A673 (cell line): ENCODE results near the gene PGBD5.

Experiments used
- EZH2 ChIP-seq: fragments of 200-600 bp; sonication (generic); IDR thresholded peaks from 2 replicates; pipeline ENCODE4 v1.6.1; 2017; ENCODE audit warnings: borderline replicate concordance, low read depth, mild to moderate bottlenecking, mixed read lengths, antibody characterized with exemption, low read length; ENCODE audit not compliant: poor library complexity, severe bottlenecking
- TF ChIP-seq, protein P1 (sequence below): fragments of 300-800, 200-600 bp; sonication (generic); conservative IDR thresholded peaks from 2 replicates; pipeline ENCODE4 v1.5.1; 2017; ENCODE audit warnings: low read depth, mild to moderate bottlenecking, antibody characterized with exemption, low read length, moderate library complexity, mixed read lengths

DNA sequence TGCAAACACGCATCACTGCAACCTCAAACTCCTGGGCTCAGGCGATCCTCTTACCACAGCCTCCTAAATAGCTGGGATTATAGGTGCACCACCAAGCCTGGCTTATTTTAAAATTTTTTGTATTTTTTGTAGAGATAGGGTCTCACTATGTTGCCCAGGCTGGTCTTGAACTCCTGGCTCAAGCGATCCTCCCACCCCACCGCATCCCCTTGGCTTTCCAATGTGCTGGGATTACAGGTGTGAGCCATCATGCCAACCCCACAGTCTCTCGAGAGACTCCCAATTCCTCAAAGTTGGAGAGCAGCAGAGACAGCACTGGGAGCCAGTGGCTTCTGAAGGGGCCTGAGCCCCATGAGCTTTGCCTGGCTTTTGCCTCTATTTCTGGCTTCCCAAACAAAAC, 42.7 kb downstream of the PGBD5 start:
- TF ChIP-seq, protein P1, sequence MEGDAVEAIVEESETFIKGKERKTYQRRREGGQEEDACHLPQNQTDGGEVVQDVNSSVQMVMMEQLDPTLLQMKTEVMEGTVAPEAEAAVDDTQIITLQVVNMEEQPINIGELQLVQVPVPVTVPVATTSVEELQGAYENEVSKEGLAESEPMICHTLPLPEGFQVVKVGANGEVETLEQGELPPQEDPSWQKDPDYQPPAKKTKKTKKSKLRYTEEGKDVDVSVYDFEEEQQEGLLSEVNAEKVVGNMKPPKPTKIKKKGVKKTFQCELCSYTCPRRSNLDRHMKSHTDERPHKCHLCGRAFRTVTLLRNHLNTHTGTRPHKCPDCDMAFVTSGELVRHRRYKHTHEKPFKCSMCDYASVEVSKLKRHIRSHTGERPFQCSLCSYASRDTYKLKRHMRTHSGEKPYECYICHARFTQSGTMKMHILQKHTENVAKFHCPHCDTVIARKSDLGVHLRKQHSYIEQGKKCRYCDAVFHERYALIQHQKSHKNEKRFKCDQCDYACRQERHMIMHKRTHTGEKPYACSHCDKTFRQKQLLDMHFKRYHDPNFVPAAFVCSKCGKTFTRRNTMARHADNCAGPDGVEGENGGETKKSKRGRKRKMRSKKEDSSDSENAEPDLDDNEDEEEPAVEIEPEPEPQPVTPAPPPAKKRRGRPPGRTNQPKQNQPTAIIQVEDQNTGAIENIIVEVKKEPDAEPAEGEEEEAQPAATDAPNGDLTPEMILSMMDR: no peak
- TF ChIP-seq EZH2: no peak
